Measurements from ENCODE around the gene NOL9. TPM values are rescaled to one million over a fixed set of nuclear protein-coding genes. Genes with fewer than 3 reads are reported as not detected.

NOL9 gene
- polyA plus RNA-seq, 1 of the 3 experiments (the other 2 are of a cell fraction), result 7.1 TPM

- Histone ChIP-seq H2AFZ (ENCODE audit: low read depth) (peak overlapping the region; percentile 74; the same call in 1 of the 2 replicates), H3K27ac (ENCODE audit: low read depth in 2 of 2, low read length in 1 of 2) (no peak overlapping the region), H3K9me3 (no peaks in the 10 kb centered on the region), H4K20me1 (ENCODE audit: insufficient read depth) (no peaks in the 10 kb centered on the region), H3K36me3 (replicated peaks in 1 of 2; ENCODE audit: control insufficient read depth in 1 of 2, insufficient read depth in 2 of 2, low read length in 1 of 2) (no peaks in the 10 kb centered on the region), H3K9me2 (no peaks in the 10 kb centered on the region), H3F3A (replicated peaks; ENCODE audit: insufficient read depth) (no peaks in the 10 kb centered on the region), H3K9ac (peak overlapping the region; percentile 58; the same call in 1 of the 2 replicates), H3K4me3 (ENCODE audit: low read depth in 2 of 2, low read length in 1 of 2) (peak overlapping the region; percentile 50 to 53), H3K27me3 (ENCODE audit: insufficient read depth) (no peaks in the 10 kb centered on the region), H3K4me1 (ENCODE audit: control insufficient read depth in 1 of 2, insufficient read depth in 2 of 2, low read depth in 1 of 2, low read length in 1 of 2) (peaks cover 0 to 30% of the 10 kb centered on the region in 2 experiments; a peak in 1 of 4 replicates), H3K4me2 (peak overlapping the region; percentile 70), H3K79me2 (ENCODE audit: insufficient read depth) (peaks cover 32% of the 10 kb centered on the region; the same call in 1 of the 2 replicates)
- 22% methylated on average over 22 of the region's 80 CpGs for WGBS (ENCODE audit: low lambda C conversion rate)
- ChIA-PET CTCF (interaction anchor here (0.6 to 16.2 kb wide), 26 partner anchors 7 to 262 kb away, joined by 3 to 439 read pairs (median 4); partner anchors contain the start of genes HES2, NOL9 and TAS1R1), POLR2A (interaction anchor here (0.8 to 1.2 kb wide), 3 partner anchors 9 to 38 kb away, joined by 4 to 5 read pairs (median 4); no protein-coding TSS in a partner anchor)
- TF ChIP-seq MAX (IDR thresholded peaks at IDR 0.05; ENCODE audit: low read depth), result no peak
- no peak for TF ChIP-seq TAF1 (IDR thresholded peaks at IDR 0.05; ENCODE audit: borderline replicate concordance, low read depth, low read length)
- TF ChIP-seq ZBTB33 (IDR thresholded peaks at IDR 0.05; ENCODE audit: borderline replicate concordance, low read depth), result no peak
- TF ChIP-seq GABPA (IDR thresholded peaks at IDR 0.05; ENCODE audit: low read depth), result no peak
- TF ChIP-seq RFX5 (IDR thresholded peaks at IDR 0.05; ENCODE audit: low read length), result no peak
- DNase-seq, result peak; percentile 85
These were observed 68.9 kb downstream of the NOL9 start for GRCh38 chr1:6485168-6486101.

- H3K9me3 ChIP-seq, result no peaks in the 10 kb centered on the region
- POLR2A ChIA-PET, result no interaction called here
- TF ChIP-seq JUND (IDR thresholded peaks at IDR 0.05) (no peak), EP300 (IDR thresholded peaks at IDR 0.05; ENCODE audit: borderline replicate concordance in 1 of 2, low read depth in 1 of 2, low read length in 1 of 2) (no peak), POLR2AphosphoS5 (IDR thresholded peaks at IDR 0.05; ENCODE audit: low read depth, low read length) (no peak), CHD2 (IDR thresholded peaks at IDR 0.05; ENCODE audit: low read length, partially characterized antibody) (no peak), FOXJ3 (CRISPR knock-in tag; IDR thresholded peaks at IDR 0.05) (no peak)
- peaks cover 27% of the 10 kb centered on the region; the same call in 1 of the 2 replicates for H3K79me2 ChIP-seq (ENCODE audit: insufficient read depth)
- WGBS (ENCODE audit: low lambda C conversion rate), result 86% methylated on average over 3 of the region's 13 CpGs
- H3F3A ChIP-seq (replicated peaks; ENCODE audit: insufficient read depth), result no peaks in the 10 kb centered on the region
- no peak overlapping the region for H3K27ac ChIP-seq (ENCODE audit: low read depth in 2 of 2, low read length in 1 of 2)
- H3K27me3 ChIP-seq (ENCODE audit: insufficient read depth), result no peaks in the 10 kb centered on the region
- H3K4me3 ChIP-seq (ENCODE audit: low read depth in 2 of 2, low read length in 1 of 2), result peak overlapping the region; percentile 39 to 53; a peak in 3 of 4 replicates
- H3K4me1 ChIP-seq (ENCODE audit: control insufficient read depth in 1 of 2, insufficient read depth in 2 of 2, low read depth in 1 of 2, low read length in 1 of 2), result peaks cover 0 to 27% of the 10 kb centered on the region in 2 experiments; a peak in 1 of 4 replicates
- peak overlapping the region; percentile 74; the same call in 1 of the 2 replicates for H2AFZ ChIP-seq (ENCODE audit: low read depth)
- CTCF ChIA-PET, result interaction anchor here (1.1 to 16.2 kb wide), 6 partner anchors 8 to 70 kb away, joined by 4 to 439 read pairs (median 11); partner anchors contain the start of genes NOL9 and TAS1R1
- H3K36me3 ChIP-seq (replicated peaks in 1 of 2; ENCODE audit: control insufficient read depth in 1 of 2, insufficient read depth in 2 of 2, low read length in 1 of 2), result no peaks in the 10 kb centered on the region
- no peaks in the 10 kb centered on the region for H3K9me2 ChIP-seq
- H3K9ac ChIP-seq, result peak overlapping the region; percentile 58; the same call in 1 of the 2 replicates
- no peak for DNase-seq
- no peaks in the 10 kb centered on the region for H4K20me1 ChIP-seq (ENCODE audit: insufficient read depth)
- H3K4me2 ChIP-seq, result peak overlapping the region; percentile 70
These were observed 69.5 kb downstream of the NOL9 start for GRCh38 chr1:6484826-6485167.
